GM18519 (cell line): ENCODE results near the gene JDP2.

Source experiments
- ATAC-seq: cut with Tn5 transposase; IDR thresholded peaks from one replicate; pipeline ENCODE4 v1.9.1; 2021; ENCODE audit warnings: mild to moderate bottlenecking, moderate library complexity; ENCODE audit not compliant: unreplicated experiment, low FRiP score

Gene JDP2

GRCh38 chr14:75406856-75407255, 21.0 kb upstream of the JDP2 start:
- ATAC-seq, result no peak

GRCh38 chr14:75409316-75410205, 18.3 kb upstream of the JDP2 start:
- ATAC-seq, result no peak

GRCh38 chr14:75411214-75411540, 16.6 kb upstream of the JDP2 start:
- ATAC-seq, result no peak

- no peak for ATAC-seq
Measured at GRCh38 chr14:75413013-75413412, 14.8 kb upstream of the JDP2 start.

GRCh38 chr14:75417674-75418073, 10.1 kb upstream of the JDP2 start:
- ATAC-seq, result no peak

- no peak for ATAC-seq
Measured at GRCh38 chr14:75418850-75419768, 8.7 kb upstream of the JDP2 start.

- no peak for ATAC-seq
Measured at GRCh38 chr14:75422169-75422568, 5.7 kb upstream of the JDP2 start.

GRCh38 chr14:75424496-75424895, 3.3 kb upstream of the JDP2 start:
- ATAC-seq, result no peak

- ATAC-seq, result no peak
Measured at GRCh38 chr14:75425446-75425845, 2.4 kb upstream of the JDP2 start.

- peak; percentile 52 for ATAC-seq
Measured at GRCh38 chr14:75426332-75427125, 1.3 kb upstream of the JDP2 start.

- ATAC-seq, result no peak
Measured at GRCh38 chr14:75427126-75427481, 718 bp upstream of the JDP2 start.

GRCh38 chr14:75428230-75429104, 645 bp downstream of the JDP2 start:
- ATAC-seq, result no peak

GRCh38 chr14:75429562-75429961, 1.7 kb downstream of the JDP2 start:
- ATAC-seq, result no peak

GRCh38 chr14:75430116-75430515, 2.3 kb downstream of the JDP2 start:
- no peak for ATAC-seq

GRCh38 chr14:75430526-75430925, 2.7 kb downstream of the JDP2 start:
- no peak for ATAC-seq

- ATAC-seq, result no peak
Measured at GRCh38 chr14:75430976-75431375, 3.2 kb downstream of the JDP2 start.

GRCh38 chr14:75431827-75432226, 4.0 kb downstream of the JDP2 start:
- no peak for ATAC-seq

GRCh38 chr14:75432411-75432810, 4.6 kb downstream of the JDP2 start:
- ATAC-seq, result no peak

GRCh38 chr14:75433631-75434071, 5.8 kb downstream of the JDP2 start:
- ATAC-seq, result no peak
